Thyroid gland (tissue), 4 donors: ENCODE results near the gene SARNP.

Source experiments
- CTCF ChIP-seq, 6 experiments: fragments of 200-600 bp in 3 of 6; fragments of 450-650 bp in 3 of 6; sonication (generic) in 3 of 6; IDR thresholded peaks; one replicate each; pipeline ENCODE4 v1.5.1; 2016 to 2019; ENCODE audit warnings: antibody characterized with exemption in 6 of 6, mild to moderate bottlenecking in 2 of 6, inconsistent platforms in 1 of 6, moderate library complexity in 1 of 6
- POLR2A ChIP-seq, 2 donors: fragments of 450-650 bp; IDR thresholded peaks; one replicate each; pipeline ENCODE4 v1.6.1; 2017; ENCODE audit warnings: antibody characterized with exemption in 2 of 2, mild to moderate bottlenecking in 2 of 2, moderate library complexity in 1 of 2

GRCh38 chr12:55788546-55788945 is 29.0 kb downstream of the SARNP start:
- TF ChIP-seq POLR2A (IDR thresholded peaks at IDR 0.05): no peak
- TF ChIP-seq CTCF (IDR thresholded peaks at IDR 0.05): no peak
